Eye (tissue), 1 donor: ENCODE data around the gene GLCE.

Source experiments
- DNase-seq: peaks from one replicate; pipeline ENCODE4 v3.0.0-alpha.2; 2015

GLCE gene

DNA sequence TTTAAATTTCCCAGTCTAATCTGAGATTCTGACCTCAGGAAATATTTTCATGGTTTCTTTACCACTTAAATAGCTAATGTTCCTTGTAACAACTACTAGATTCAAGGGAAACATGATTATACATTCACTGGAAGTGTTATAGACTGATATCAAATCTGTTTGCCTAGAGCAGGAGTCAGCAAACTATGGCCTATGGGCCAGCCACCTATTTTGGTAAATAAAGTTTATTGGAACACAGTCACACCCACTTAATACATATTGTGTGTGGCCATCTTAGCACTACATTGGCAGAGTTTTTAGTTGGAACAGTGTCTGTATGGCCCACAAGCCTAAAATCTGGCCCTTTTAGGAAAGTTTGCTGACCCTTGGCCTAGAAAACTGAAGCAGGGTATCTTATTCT is 50.1 kb downstream of the GLCE start:
- DNase-seq = no peak

- DNase-seq = no peak
Measured at GRCh38 chr15:69213786-69214185, 53.4 kb downstream of the GLCE start.

GRCh38 chr15:69215314-69216035 is 55.0 kb downstream of the GLCE start:
- DNase-seq = no peak

DNA sequence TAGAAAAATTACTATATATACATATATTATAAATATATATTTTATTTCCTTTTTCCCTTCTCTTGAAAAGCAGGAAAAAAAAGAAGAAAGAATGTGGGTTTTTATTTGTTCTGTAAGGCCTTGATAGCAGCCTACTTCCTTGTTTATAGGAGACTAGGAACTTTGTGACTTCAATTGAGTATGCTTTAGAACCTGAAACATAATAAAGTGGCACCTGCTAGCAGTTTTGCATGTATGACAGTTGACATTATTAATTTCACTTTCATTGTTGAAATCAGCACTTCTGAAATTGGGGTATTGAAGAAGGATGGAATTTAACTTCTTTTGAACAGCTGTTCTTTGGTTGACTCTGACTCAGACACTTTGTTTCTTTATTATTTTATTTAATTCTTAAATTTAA is 56.9 kb downstream of the GLCE start:
- DNase-seq = no peak

- DNase-seq = no peak
Measured at GRCh38 chr15:69219690-69220089, 59.3 kb downstream of the GLCE start.

- DNase-seq = no peak
Measured at GRCh38 chr15:69222002-69222474, 61.6 kb downstream of the GLCE start.

DNA sequence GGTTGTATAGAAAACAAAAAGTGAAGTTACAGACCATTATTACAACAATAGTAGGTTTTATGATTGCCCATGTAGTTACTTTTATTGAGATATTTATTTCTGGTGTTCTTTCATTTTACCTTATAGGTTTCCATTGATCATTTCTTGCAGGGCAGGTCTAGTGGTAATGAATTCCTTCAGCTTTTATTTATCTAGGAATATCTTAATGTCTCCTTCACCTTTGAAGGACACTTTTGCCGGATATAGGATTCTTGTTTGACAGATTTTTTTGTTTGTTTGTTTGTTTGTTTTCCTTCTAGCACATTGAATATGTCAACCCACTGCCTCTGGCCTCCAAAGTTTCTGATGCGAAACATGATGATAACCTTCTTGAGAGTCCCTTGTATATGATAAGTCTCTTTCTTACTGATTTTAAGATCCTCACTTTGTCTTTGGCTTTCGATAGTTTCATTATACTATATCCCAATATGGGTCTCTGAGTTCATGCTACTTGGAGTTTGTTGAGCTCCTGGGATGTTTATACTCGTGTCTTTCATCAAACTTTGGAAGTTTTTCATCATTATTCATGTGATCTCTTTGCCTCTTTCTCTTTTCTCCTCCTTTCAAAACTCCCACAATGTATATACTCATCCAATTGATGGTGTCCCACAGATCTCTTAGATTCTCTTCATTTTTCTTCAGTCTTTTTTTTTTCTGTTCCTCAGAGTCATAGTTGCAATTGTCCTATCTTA is 62.8 kb downstream of the GLCE start:
- DNase-seq = no peak

DNA sequence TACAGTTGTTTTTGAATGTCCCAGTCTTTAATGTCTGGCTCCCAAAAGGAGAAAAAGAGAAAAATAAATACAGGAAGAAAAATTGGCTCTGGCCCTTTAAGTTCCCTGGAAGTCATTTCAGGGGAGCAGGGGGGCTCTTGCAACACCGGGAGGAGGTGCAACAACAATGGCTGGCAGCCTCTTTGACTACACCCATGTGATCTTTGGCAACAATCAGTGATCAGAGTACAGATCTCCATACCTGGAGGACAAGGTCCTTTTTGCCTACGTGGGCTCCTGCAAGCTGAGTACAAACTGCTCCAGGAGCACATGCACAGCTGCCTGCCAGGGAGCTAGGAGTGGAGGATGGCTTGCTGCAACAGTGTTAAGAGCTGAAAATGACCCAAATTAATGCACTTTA is 63.9 kb downstream of the GLCE start:
- DNase-seq = no peak

DNA sequence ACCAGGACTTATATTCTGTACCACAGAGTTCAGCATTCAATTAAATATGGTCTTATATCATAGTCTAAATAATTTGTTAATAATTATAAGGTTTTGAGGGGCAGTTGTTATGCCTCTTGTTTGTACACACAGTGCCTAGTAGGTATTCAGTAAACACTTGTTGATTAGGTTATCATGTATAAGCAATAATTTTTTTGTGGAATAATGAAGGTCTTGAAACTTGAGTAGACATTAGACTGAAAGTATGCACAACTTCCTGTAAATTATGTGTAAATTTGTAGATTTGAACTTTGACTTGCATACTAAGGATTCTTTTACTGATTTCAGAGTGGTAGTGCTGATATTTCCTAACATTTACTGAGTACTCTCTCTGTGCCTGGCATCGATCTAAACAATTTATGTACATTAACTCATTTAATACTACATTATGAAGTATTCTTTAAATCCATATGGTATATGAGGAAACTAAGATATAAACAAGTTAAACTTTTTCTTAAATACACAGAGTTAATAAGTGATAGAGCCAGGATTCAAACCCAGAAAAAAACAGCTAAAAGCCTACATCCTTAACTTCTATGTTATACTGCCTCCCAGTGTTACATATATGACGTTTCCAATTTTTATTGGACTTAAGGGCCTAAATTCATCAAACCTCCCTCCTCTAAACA is 65.1 kb downstream of the GLCE start:
- DNase-seq = peak; percentile 38

- no peak for DNase-seq
Measured at GRCh38 chr15:69226023-69226355, 65.6 kb downstream of the GLCE start.

DNA sequence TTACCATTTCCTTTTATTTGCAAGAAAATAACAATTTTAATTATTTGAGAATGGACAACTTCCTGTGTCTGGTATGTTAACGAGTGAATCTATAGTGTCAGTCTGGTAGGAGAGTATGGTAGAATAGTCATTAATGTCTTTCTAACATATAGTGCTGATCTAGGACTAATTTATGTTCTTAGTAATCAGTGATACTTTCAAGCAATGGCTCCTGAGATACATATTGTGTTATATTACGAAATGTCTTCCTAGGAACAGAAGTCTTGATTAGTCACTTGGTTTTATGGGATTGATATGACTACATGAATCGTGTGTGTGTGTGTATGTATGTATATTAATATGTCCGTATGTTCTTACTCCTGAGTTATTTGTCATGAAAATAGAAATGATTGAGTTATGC is 71.7 kb downstream of the GLCE start:
- no peak for DNase-seq

- DNase-seq = no peak
Measured at GRCh38 chr15:69232765-69233164, 72.3 kb downstream of the GLCE start.

DNA sequence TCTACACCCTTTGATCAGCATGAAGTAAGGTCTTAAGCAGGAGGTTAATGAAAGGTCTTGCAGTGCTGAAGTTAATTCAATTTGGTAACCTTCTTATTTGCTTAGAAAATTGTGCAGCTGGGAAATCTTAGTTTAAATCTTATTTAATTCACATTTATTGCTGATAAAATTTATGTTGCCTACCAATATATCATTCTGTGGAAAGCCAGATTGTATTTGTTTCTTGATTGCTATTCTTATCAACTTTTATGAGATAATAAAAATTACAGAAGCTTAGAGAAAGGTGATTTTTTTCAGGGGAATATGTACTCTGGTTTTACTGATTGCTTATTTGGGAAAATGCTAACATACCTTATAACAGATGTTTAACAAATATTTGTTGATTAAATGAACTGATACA is 74.2 kb downstream of the GLCE start:
- no peak for DNase-seq

DNA sequence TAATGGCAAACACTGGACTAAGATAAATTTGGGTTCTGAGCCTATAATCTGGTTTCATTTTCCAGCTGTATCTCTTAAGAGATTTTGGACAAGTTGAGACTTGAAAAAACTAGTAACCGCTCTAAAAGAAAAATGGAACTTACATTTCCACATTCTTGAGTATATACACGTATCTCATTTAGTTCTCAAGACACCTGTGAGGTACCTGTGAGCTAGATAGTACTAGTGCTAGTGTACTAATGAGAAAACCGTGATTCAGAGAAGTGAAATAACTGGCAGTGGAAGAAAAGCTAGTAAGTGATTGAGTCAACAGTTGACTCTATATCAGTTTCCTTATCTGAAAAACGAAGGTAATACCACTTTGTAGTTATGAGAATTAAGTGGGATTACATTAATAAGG is 76.1 kb downstream of the GLCE start:
- DNase-seq = no peak

DNA sequence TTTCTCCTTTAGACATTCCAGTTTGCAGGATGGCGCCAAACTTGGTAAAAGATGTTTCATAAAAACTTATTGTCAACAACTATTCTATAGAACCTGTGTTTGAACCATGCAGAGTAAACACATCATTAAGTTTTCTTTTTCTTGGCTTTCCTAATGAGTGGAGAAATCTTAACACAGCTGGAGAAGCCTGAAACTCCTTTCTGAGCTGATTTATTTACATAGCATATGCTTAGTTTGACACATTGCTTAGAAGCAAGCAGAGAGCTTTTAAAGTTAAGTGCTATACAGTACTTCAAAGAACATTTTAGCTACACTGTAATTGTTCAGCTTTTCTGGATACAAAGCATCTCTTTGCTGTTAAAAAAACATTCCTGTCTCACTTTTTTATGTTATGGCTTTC is 77.3 kb downstream of the GLCE start:
- DNase-seq = no peak

- DNase-seq = no peak
Measured at GRCh38 chr15:69244798-69245197, 84.4 kb downstream of the GLCE start.

- DNase-seq = peak; percentile 5
Measured at GRCh38 chr15:69253156-69253555, 92.7 kb downstream of the GLCE start.

DNA sequence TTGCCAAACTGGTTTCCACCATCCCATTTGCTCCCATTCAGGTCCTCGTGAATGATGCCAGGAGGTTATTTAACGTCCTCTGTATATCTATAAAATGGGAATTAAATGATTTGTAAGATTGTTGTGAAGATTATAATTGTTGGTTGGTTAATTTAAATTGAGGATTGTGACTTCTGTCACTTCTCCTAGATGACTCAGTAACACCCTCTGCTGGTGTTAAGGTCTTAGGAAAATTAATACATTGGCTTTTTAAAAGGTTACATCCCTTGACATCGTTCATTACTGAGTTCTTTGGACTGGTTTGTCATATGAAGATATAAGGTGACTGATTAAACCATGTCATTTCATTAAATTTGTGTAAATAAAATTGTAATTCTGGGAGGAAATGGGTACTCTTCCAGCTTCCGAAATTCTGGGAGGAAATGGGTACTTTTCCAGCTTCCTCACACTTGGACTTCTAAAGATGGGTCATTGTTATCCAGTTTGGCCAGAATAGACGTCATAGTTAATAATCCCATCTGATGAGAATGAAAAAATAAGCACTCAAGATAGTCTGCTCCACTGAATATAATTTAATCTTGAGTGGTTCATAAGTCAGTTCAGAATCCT is 105.0 kb downstream of the GLCE start:
- peak; percentile 43 for DNase-seq

- no peak for DNase-seq
Measured at GRCh38 chr15:69271217-69271616, 110.8 kb downstream of the GLCE start.

- DNase-seq = no peak
Measured at GRCh38 chr15:69272139-69272538, 111.7 kb downstream of the GLCE start.

GRCh38 chr15:69272891-69273290 is 112.5 kb downstream of the GLCE start:
- DNase-seq = no peak

DNA sequence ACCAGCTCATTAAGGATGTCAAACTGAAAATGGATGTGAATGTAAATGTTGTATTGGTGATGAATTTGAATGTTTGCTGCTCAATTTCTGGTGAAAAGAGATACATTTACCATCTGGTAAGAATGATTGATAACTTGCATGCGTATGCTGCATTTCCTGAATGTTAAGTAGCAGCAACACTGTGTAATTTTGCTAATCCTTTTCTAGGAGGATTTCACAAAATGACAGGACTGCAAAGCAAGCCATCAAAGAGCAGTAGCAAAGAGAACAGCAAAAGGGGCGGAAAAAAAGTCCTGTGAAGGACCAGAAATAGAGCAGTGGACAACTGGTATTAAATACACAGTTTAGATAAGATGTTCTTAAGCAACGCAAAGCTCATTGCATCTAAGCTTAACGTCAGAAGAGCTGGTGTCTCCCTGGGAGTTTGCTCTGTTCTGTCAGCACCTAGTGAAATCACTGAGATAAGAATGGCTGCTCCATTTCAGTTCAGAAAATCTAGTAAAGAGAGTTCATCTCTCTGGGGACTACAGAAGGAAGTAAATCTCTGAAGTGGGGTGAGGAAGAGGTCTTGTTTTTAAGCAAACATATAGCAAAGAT is 114.7 kb downstream of the GLCE start:
- no peak for DNase-seq

DNA sequence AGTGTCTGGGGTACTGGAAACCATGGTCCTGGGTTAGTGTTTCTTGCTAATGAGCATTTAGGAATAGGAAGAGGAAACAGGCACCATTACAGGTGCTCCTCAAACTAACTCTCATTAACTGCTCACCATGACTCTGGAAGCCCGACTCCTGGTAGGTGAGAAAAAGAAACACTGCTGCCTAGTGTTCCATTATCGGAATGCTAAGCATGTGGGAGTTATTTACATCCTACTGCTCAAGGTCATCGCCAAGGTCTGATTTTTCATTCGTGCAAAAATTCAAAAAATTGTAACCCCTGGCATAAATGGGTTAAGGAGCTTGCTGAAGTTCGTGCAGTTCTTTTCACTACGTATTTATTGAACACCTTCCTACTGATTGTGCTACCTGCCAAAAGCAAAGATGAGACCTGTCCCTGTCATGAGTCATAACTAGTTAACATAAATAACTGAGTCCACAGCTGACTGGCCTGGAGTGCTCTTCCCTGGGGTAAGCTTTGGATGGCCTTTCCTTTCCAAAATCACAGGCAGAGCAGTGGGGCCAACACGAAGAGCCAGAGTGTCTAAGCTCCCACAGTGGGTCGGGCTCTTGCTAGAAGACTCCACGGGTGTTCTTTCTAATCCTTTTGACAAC is 115.6 kb downstream of the GLCE start:
- DNase-seq = no peak
